ENCODE results near the gene CD38.

DNA sequence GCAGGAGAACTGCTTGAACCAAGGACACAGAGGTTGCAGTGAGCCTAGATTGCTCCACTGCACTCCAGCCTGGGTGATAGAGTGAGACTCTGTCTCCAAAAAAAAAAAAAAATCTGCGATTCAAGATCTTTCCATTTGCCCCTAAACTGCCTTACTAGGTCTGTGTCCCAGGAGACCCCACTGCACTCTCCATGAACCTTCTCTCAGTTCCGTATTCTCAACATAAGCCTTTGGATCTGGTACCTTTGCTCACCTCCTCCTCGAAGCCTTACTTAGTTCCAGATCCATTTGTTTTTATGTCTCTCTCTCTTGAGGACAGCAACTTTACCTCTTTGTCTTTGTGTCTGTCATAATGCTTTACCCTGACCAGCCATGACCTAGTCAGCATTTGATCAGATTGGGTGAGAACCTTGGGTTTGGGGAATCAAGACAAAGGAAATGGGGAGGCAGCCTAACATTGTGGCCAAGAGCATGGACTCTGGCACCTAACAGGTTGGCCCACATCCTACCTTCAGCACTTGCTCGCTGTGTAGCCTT, 41.5 kb upstream of the CD38 start:
- TF ChIP-seq, protein P1, sequence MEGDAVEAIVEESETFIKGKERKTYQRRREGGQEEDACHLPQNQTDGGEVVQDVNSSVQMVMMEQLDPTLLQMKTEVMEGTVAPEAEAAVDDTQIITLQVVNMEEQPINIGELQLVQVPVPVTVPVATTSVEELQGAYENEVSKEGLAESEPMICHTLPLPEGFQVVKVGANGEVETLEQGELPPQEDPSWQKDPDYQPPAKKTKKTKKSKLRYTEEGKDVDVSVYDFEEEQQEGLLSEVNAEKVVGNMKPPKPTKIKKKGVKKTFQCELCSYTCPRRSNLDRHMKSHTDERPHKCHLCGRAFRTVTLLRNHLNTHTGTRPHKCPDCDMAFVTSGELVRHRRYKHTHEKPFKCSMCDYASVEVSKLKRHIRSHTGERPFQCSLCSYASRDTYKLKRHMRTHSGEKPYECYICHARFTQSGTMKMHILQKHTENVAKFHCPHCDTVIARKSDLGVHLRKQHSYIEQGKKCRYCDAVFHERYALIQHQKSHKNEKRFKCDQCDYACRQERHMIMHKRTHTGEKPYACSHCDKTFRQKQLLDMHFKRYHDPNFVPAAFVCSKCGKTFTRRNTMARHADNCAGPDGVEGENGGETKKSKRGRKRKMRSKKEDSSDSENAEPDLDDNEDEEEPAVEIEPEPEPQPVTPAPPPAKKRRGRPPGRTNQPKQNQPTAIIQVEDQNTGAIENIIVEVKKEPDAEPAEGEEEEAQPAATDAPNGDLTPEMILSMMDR (IDR thresholded peaks at IDR 0.05): no peak
- no peak for TF ChIP-seq POLR2A (IDR thresholded peaks at IDR 0.05)
